Fibroblast of the aortic adventitia (primary cell): ENCODE results near the gene KDM6A. TPM values are rescaled to one million over a fixed set of nuclear protein-coding genes. Genes with fewer than 3 reads are reported as not detected.

Experiments
- DNase-seq: peaks from one replicate; pipeline ENCODE4 v3.0.0-alpha.2; 2010; ENCODE audit warnings: low read depth
- H3K4me3 ChIP-seq: 2 replicates; pipeline ENCODE4 v1.5.1; 2011; ENCODE audit warnings: low read depth, mild to moderate bottlenecking, control low read depth, low read length, moderate library complexity
- total RNA-seq: library from RNA; depleted of rRNA; stranded (reverse); fragments of >200 nt; gene quantifications from 2 replicates; pipeline ENCODE4 v1.2.3, GENCODE V29; 2012; ENCODE audit warnings: low replicate concordance
- TF ChIP-seq, protein P1 (sequence below): IDR thresholded peaks from 2 replicates; pipeline ENCODE4 v1.5.1; 2011; ENCODE audit warnings: mild to moderate bottlenecking, low read length, control low read depth, inconsistent platforms; ENCODE audit not compliant: insufficient read depth

Gene KDM6A
- total RNA-seq, 1 donor, result 20.6 TPM

DNA sequence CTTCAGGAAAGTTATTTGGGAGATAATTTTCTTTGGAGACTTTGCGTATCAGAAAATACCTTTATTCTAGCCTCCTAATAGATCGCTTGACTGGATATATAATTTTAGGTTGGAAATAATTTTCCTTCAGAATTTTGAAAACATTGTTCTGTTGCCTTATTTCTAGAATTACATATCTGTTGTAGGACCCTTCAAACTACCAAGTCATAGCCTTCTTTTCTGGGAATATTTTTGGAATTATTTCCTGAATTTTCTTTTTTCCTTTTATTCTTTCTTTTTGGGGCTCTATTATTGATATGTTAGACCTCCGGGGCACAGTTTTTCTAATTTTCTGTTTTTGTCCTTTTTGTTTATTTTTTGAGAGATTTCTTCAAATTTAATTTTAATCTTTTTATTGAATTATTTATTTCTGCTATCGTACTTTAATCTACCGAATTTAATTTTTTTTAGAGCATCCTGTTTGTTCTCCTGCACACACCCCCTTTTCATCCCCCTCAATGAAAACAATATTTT is 100.5 kb downstream of the KDM6A start:
- DNase-seq, result no peak
- H3K4me3 ChIP-seq, result no peak overlapping the region
- TF ChIP-seq, protein P1, sequence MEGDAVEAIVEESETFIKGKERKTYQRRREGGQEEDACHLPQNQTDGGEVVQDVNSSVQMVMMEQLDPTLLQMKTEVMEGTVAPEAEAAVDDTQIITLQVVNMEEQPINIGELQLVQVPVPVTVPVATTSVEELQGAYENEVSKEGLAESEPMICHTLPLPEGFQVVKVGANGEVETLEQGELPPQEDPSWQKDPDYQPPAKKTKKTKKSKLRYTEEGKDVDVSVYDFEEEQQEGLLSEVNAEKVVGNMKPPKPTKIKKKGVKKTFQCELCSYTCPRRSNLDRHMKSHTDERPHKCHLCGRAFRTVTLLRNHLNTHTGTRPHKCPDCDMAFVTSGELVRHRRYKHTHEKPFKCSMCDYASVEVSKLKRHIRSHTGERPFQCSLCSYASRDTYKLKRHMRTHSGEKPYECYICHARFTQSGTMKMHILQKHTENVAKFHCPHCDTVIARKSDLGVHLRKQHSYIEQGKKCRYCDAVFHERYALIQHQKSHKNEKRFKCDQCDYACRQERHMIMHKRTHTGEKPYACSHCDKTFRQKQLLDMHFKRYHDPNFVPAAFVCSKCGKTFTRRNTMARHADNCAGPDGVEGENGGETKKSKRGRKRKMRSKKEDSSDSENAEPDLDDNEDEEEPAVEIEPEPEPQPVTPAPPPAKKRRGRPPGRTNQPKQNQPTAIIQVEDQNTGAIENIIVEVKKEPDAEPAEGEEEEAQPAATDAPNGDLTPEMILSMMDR, result no peak

DNA sequence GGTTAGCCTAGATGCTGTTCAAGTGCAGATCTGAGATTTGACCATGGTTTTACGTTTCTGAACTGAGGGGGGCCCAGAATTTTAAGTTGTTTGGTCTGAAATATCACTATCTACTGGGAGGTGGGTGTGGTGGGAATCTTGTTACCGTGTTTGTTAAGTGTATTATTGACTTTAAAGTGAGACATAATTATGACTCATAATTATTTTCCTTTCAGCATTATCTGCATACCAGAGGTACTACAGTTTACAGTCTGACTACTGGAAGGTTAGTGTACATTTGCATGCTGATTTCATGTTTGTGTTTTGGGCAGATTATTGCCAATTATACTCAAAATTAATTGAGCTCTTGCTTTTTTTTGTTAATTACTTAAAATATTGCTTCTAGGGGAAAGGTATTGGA is 101.5 kb downstream of the KDM6A start:
- no peak overlapping the region for H3K4me3 ChIP-seq
- DNase-seq, result peak; percentile 31
- TF ChIP-seq, protein P1, result no peak

DNA sequence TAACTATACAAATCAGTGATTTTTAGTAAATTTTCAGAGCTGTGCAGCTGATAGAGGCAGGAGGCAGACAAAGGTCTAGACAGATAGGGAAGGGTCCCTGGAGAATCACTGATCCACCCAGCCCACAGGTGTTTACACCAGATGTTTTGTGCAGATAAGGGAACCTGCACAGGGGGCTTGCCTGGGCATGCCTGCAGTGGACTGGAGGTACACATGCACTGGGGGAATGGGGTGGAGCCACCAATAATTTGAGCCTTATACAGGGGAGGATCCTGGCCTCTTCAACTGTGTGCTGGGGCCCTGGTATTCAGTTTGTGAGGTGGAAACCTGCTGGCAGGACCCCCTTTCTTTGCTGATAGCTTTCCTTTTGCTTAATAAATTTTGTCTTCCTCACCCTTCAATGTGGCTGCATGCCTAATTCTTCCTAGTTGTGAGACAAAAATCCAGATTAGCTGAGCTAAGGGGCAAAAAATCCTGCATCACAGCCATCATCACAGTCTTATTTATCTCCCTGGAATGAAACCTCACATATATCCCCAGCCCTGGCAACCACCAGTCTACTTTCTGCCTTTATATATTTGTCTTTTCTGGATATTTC is 102.8 kb downstream of the KDM6A start:
- TF ChIP-seq, protein P1, result no peak
- DNase-seq, result peak; percentile 15
- no peak overlapping the region for H3K4me3 ChIP-seq

DNA sequence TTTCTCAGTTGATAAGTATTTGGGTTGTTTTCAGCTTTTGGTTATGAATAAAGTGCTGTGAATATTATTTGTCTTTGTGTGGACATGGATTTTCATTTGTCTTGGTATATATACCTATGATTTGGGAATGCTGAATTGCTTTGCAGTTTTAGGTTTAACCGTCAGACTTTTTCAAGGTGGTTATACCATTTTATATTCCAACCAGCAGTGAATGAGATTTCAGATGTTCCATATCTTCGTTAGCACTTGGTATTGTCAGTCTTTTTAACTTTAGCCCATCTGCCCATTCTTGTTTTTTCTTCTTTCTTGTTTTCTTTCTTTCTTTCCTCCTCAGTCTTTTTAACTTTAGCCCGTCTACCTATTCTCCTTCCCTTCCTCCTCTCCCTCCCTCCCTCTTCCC is 106.0 kb downstream of the KDM6A start:
- TF ChIP-seq, protein P1, result no peak
- no peak for DNase-seq

DNA sequence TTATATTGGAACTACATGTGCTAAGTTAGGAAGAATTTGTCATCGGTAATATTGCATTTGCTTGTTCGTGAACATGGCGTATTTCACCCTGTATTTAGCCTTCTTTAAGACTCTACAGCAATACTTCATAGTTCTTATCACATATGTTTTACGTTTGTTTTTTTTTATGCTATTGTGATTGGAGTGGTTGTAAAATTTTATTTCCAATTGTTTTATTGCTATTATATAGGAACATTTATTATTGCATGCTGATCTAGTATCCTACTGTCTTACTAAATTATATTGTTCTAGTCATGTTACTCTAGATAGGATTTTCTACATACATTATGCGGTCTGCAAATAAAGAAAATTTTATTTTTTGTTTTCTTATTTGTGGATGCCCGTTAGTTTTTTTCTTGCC is 107.4 kb downstream of the KDM6A start:
- no peak for DNase-seq
- no peak overlapping the region for H3K4me3 ChIP-seq
- TF ChIP-seq, protein P1, result no peak

More for the DNA sequence above, 106.0 kb downstream of the KDM6A start:
- H3K4me3 ChIP-seq, result no peak overlapping the region

DNA sequence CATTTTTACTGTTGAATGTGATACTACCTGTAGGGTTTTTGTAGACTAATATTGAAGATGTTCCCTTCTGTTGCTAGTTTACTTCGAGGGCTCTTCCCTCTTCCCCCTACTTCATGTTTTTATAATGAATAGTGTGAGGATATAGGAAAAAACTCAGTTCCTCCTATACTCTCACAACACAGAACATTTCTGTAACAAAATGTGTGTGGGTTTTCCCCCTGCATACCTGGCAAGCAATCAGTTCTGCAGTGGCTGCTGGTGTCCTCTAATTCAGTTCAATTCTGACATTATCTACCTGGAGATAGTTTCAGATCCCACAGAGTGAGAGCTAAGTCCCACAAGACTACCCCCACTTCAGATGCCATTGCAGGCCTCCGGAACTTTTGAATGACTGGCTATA is 107.9 kb downstream of the KDM6A start:
- H3K4me3 ChIP-seq, result no peak overlapping the region
- TF ChIP-seq, protein P1, result no peak
- no peak for DNase-seq
